OCI-LY1 (cell line): Measurements from ENCODE around the gene CEP128.

Source experiments
- H2AFZ ChIP-seq: fragments of 200-600 bp; sonication (generic), shearing (Covaris generic); 2 replicates; pipeline ENCODE4 v1.6.0; 2014; ENCODE audit warnings: antibody characterized with exemption, mild to moderate bottlenecking, low read length
- H3F3A ChIP-seq: fragments of 200-600 bp; sonication (generic), shearing (Covaris generic); 2 replicates; pipeline ENCODE4 v1.6.0; 2014; ENCODE audit warnings: mild to moderate bottlenecking, antibody characterized with exemption, low read length, moderate library complexity; ENCODE audit not compliant: insufficient read depth
- H3K27ac ChIP-seq: fragments of 200-600 bp; sonication (generic); 2 replicates; pipeline ENCODE4 v1.5.1; 2014; ENCODE audit warnings: low read length, mixed run types, mild to moderate bottlenecking, low read depth; ENCODE audit not compliant: poor library complexity, severe bottlenecking
- H3K27me3 ChIP-seq: fragments of 200-600 bp; sonication (generic); 2 replicates; pipeline ENCODE4 v1.6.0; 2014; ENCODE audit warnings: antibody characterized with exemption, mild to moderate bottlenecking, low read length, moderate library complexity; ENCODE audit not compliant: insufficient read depth
- H3K36me3 ChIP-seq: fragments of 200-600 bp; sonication (generic); 2 replicates; pipeline ENCODE4 v1.6.1; 2014; ENCODE audit warnings: mild to moderate bottlenecking, antibody characterized with exemption, low read length, moderate library complexity, mixed read lengths; ENCODE audit not compliant: insufficient read depth
- H3K4me1 ChIP-seq: fragments of 200-600 bp; sonication (generic); 2 replicates; pipeline ENCODE4 v1.5.1; 2014; ENCODE audit warnings: mild to moderate bottlenecking, low read length, moderate library complexity; ENCODE audit not compliant: insufficient read depth, severe bottlenecking
- H3K4me2 ChIP-seq: fragments of 200-600 bp; sonication (generic), shearing (Covaris generic); 2 replicates; pipeline ENCODE4 v1.6.1; 2014; ENCODE audit warnings: low read length
- H3K4me3 ChIP-seq: fragments of 200-600 bp; sonication (generic); 2 replicates; pipeline ENCODE4 v1.5.1; 2014; ENCODE audit warnings: low read length, low read depth, mild to moderate bottlenecking, mixed read lengths; ENCODE audit not compliant: poor library complexity, severe bottlenecking
- H3K79me2 ChIP-seq: fragments of 200-600 bp; shearing (Covaris generic); 2 replicates; pipeline ENCODE4 v1.6.1; 2016; ENCODE audit warnings: mixed run types, low read length, mixed read lengths; ENCODE audit not compliant: insufficient read depth
- H3K9ac ChIP-seq: fragments of 200-600 bp; sonication (generic), shearing (Covaris generic); 2 replicates; pipeline ENCODE4 v1.6.1; 2014; ENCODE audit warnings: mild to moderate bottlenecking, low read length, mixed read lengths
- H3K9me2 ChIP-seq: fragments of 200-600 bp; sonication (generic), shearing (Covaris generic); 2 replicates; pipeline ENCODE4 v1.6.1; 2014; ENCODE audit warnings: low read depth, mild to moderate bottlenecking, low read length, mixed read lengths
- H3K9me3 ChIP-seq: fragments of 200-600 bp; shearing (Covaris generic); 2 replicates; pipeline ENCODE4 v1.6.1; 2014; ENCODE audit warnings: low read length, mixed read lengths
- H4K20me1 ChIP-seq: fragments of 200-600 bp; sonication (generic), shearing (Covaris generic); 2 replicates; pipeline ENCODE4 v1.6.0; 2016; ENCODE audit warnings: mild to moderate bottlenecking, low read length; ENCODE audit not compliant: insufficient read depth
- CTCF ChIP-seq: fragments of 200-600 bp; sonication (generic), shearing (Covaris generic); IDR thresholded peaks from 2 replicates; pipeline ENCODE4 v1.5.1; 2017; ENCODE audit warnings: mild to moderate bottlenecking, antibody characterized with exemption, low read length, moderate library complexity, mixed read lengths
- EZH2 ChIP-seq: fragments of 200-600 bp; sonication (generic), shearing (Covaris generic); IDR thresholded peaks from 2 replicates; pipeline ENCODE4 v1.8.0; 2017; ENCODE audit warnings: borderline replicate concordance, mixed run types, mild to moderate bottlenecking, antibody characterized with exemption, low read length, moderate library complexity, mixed read lengths

Gene CEP128

DNA sequence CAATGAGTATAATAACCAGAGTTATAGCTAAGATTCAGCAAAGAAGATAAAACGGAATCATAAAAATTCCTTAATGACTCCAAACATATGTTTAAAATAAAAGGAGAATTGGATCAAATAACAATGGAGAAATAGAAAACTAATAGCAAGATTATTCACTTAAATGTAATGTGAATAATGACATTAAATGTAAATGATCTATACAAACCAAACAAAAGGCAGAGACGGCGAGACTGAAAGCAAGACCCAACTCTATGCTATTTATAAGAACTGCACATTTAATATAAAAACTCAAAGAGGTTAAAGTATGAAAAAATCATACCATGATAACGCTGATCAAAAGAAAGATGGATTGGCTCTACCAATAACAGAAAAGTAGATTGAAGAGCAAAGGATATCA lies 10.0 kb upstream of the CEP128 start:
- H2AFZ ChIP-seq = no peak overlapping the region
- H3K27ac ChIP-seq = no peak overlapping the region
- TF ChIP-seq EZH2 (no peak), CTCF (no peak)
- no peaks in the 10 kb centered on the region for H3F3A ChIP-seq
- H3K79me2 ChIP-seq = no peaks in the 10 kb centered on the region
- no peak overlapping the region for H3K9ac ChIP-seq
- H3K4me1 ChIP-seq = peaks cover 14% of the 10 kb centered on the region
- no peak overlapping the region for H3K4me2 ChIP-seq
- H3K9me2 ChIP-seq = no peaks in the 10 kb centered on the region
- H4K20me1 ChIP-seq = no peaks in the 10 kb centered on the region
- no peaks in the 10 kb centered on the region for H3K27me3 ChIP-seq
- H3K4me3 ChIP-seq = no peak overlapping the region
- 0 out of 2 replicates have a peak, but pooled peaks cover 3% of the 10 kb centered on the region for H3K9me3 ChIP-seq
- H3K36me3 ChIP-seq = no peaks in the 10 kb centered on the region

DNA sequence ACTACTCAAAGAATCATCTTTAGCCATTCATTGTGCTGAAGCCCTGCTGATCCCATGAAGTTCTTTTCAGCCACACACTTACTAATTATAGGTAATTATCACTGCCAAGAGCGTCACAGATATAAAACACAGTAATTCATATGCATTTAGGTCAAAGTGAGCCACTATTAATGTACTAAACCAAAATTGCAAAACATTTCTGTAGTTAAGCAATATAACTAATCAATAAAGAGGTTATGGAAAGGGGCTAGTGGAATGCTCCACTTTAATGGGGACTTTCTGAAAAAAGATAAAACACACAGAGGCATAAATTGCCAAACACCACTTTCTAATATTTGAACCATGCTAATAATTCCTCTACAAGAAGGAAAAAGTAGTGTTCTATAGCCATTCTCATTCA lies 6.8 kb upstream of the CEP128 start:
- no peaks in the 10 kb centered on the region for H3K4me1 ChIP-seq
- H3K27me3 ChIP-seq = no peaks in the 10 kb centered on the region
- H3K36me3 ChIP-seq = no peaks in the 10 kb centered on the region
- 0 out of 2 replicates have a peak, but pooled peaks cover 3% of the 10 kb centered on the region for H3K9me3 ChIP-seq
- no peaks in the 10 kb centered on the region for H3F3A ChIP-seq
- H3K4me2 ChIP-seq = no peak overlapping the region
- no peak overlapping the region for H2AFZ ChIP-seq
- no peak overlapping the region for H3K27ac ChIP-seq
- TF ChIP-seq CTCF (no peak), EZH2 (no peak)
- no peak overlapping the region for H3K4me3 ChIP-seq
- H4K20me1 ChIP-seq = no peaks in the 10 kb centered on the region
- H3K9ac ChIP-seq = no peak overlapping the region
- no peaks in the 10 kb centered on the region for H3K9me2 ChIP-seq
- no peaks in the 10 kb centered on the region for H3K79me2 ChIP-seq

GRCh38 chr14:80946797-80947196 lies 5.3 kb upstream of the CEP128 start:
- Histone ChIP-seq H3K79me2 (no peaks in the 10 kb centered on the region), H4K20me1 (no peaks in the 10 kb centered on the region), H3K27me3 (no peaks in the 10 kb centered on the region), H3K36me3 (no peaks in the 10 kb centered on the region), H3K4me3 (no peak overlapping the region), H3K9me3 (0 out of 2 replicates have a peak, but pooled peaks cover 3% of the 10 kb centered on the region), H3K4me2 (no peak overlapping the region), H3K27ac (no peak overlapping the region), H3F3A (no peaks in the 10 kb centered on the region), H3K9ac (no peak overlapping the region), H2AFZ (no peak overlapping the region), H3K9me2 (no peaks in the 10 kb centered on the region), H3K4me1 (peaks cover 12% of the 10 kb centered on the region)
- TF ChIP-seq CTCF = no peak
- no peak for TF ChIP-seq EZH2
